CD4-positive, CD25-positive, alpha-beta regulatory T cell (primary cell): ENCODE results near the gene TRMT6. TPM values are rescaled to one million over a fixed set of nuclear protein-coding genes. Genes with fewer than 3 reads are reported as not detected.

Experiments used
- ATAC-seq, 2 donors: fragments of 150-1000 bp; cut with Tn5 transposase; one replicate each; pipeline ENCODE4 v1.10.0; 2021; ENCODE audit warnings: low read depth in 2 of 2, moderate number of reproducible peaks in 2 of 2, moderate library complexity in 1 of 2
- DNase-seq, 3 donors: peaks; one replicate each; pipeline versions ENCODE4 v3.0.0 to v3.0.0-alpha.2; 2012 to 2022; ENCODE audit warnings: mixed read lengths in 1 of 3
- H3K27ac ChIP-seq: one replicate; pipeline ENCODE4 v1.7.0; 2013; ENCODE audit warnings: mild to moderate bottlenecking, low read length; ENCODE audit not compliant: insufficient read depth, poor library complexity, severe bottlenecking
- H3K27me3 ChIP-seq: one replicate; pipeline ENCODE4 v1.7.0; 2013; ENCODE audit warnings: low read length; ENCODE audit not compliant: control insufficient read depth, insufficient read depth
- H3K36me3 ChIP-seq: one replicate; pipeline ENCODE4 v1.7.0; 2013; ENCODE audit warnings: mild to moderate bottlenecking, low read length, moderate library complexity; ENCODE audit not compliant: control insufficient read depth, insufficient read depth
- H3K4me1 ChIP-seq: 2 replicates; pipeline ENCODE4 v1.7.0; 2013; ENCODE audit warnings: mild to moderate bottlenecking, low read length; ENCODE audit not compliant: insufficient read depth, control insufficient read depth, poor library complexity, severe bottlenecking
- H3K4me3 ChIP-seq: one replicate; pipeline ENCODE4 v1.7.0; 2013; ENCODE audit warnings: low read depth, mild to moderate bottlenecking, low read length, moderate library complexity
- H3K9me3 ChIP-seq, 2 experiments: 1 replicate in 1 of 2; 2 replicates in 1 of 2; pipeline ENCODE4 v1.7.0; 2013; ENCODE audit warnings: low read length in 2 of 2, mild to moderate bottlenecking in 1 of 2, moderate library complexity in 1 of 2; ENCODE audit not compliant: control insufficient read depth in 2 of 2
- H3K27ac Mint-ChIP-seq, 3 donors: one replicate each; pipeline ENCODE4 v1.8.0; 2020 to 2022; ENCODE audit warnings: mild to moderate bottlenecking in 3 of 3, mixed read lengths in 3 of 3, moderate library complexity in 2 of 3
- H3K27me3 Mint-ChIP-seq: one replicate; pipeline ENCODE4 v1.8.0; 2022; ENCODE audit warnings: mild to moderate bottlenecking, mixed read lengths
- H3K36me3 Mint-ChIP-seq: one replicate; pipeline ENCODE4 v1.8.0; 2020; ENCODE audit warnings: mixed read lengths
- H3K4me1 Mint-ChIP-seq, 4 donors: one replicate each; pipeline ENCODE4 v1.8.0; 2020 to 2022; ENCODE audit warnings: mixed read lengths in 4 of 4, mild to moderate bottlenecking in 1 of 4
- H3K4me3 Mint-ChIP-seq, 4 donors: one replicate each; pipeline ENCODE4 v1.8.0; 2020 to 2022; ENCODE audit warnings: mild to moderate bottlenecking in 4 of 4, mixed read lengths in 4 of 4, moderate library complexity in 3 of 4
- H3K9me3 Mint-ChIP-seq, 7 donors: one replicate each; pipeline ENCODE4 v1.8.0; 2020 to 2022; ENCODE audit warnings: mixed read lengths in 7 of 7, mild to moderate bottlenecking in 3 of 7, moderate library complexity in 2 of 7
- polyA plus RNA-seq, 4 donors: library from polyadenylated mRNA; unstranded; fragments of 300-500 nt; fragmentation: Illumina TruSeq; gene quantifications; one replicate each; pipeline ENCODE4 v1.2.3, GENCODE V29; 2021
- total RNA-seq: library from RNA; stranded (reverse); gene quantifications from one replicate; pipeline ENCODE4 v1.2.3, GENCODE V29; 2022

TRMT6 gene
- total and polyA plus RNA-seq, 5 donors from 2014 or later = 10.3 to 13.5 (median 11.3) TPM

DNA sequence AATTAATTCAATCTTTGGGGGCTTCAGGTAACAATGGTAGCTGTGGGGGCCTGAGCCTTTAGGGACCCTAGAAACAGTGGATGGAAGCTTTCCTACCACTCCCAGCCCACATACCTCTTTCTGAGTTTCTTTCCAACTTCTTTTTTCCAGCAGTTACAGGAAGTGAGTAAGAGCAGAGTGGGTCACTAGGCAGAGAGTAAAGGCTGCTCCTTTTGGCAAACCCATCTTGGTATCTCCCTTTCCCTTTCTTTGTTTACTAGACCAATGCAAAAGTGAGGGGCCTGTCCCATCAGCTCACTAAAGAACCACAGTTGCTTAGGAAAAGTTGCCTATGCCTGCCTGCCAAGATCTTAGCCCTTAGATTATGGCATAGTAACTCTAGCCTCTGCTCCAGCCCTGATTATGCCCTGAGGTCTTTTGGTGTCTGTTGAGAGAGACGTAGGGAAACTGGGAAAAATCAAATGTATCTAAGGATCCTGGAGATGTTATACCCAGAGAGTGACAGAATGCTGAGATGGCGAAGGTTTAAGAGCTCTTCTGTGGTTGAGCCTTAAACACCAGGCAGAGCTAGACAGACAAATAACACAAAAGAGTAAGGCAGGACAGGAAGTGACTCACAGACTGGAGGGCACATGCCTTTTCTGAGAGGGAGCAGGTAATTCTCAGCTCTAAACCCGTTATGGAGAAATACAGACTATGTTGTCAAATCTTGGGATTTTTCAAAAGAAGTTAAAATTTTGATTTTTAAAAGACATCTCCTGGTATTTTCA is 31.3 kb downstream of the TRMT6 start:
- Histone ChIP-seq H3K4me3 (peak overlapping the region; percentile 42), H3K9me3 (no peaks in the 10 kb centered on the region), H3K27me3 (no peaks in the 10 kb centered on the region), H3K27ac (no peak overlapping the region), H3K4me1 (peaks cover 16% of the 10 kb centered on the region), H3K36me3 (no peaks in the 10 kb centered on the region)
- H3K27ac Mint-ChIP-seq = peak overlapping the region in 2 of 3 donors; percentile 18 to 76
- ATAC-seq (peak; percentile 82 to 85), DNase-seq (peak in 1 of 3 donors; percentile 72)
- no peaks in the 10 kb centered on the region for H3K36me3 Mint-ChIP-seq
- H3K4me1 Mint-ChIP-seq = peaks cover 7 to 24% (median 18%) of the 10 kb centered on the region in 4 donors
- peaks cover 2% of the 10 kb centered on the region for H3K27me3 Mint-ChIP-seq
- peaks cover 0 to 2% (median 0%) of the 10 kb centered on the region in 7 donors for H3K9me3 Mint-ChIP-seq
- H3K4me3 Mint-ChIP-seq = peak overlapping the region in 1 of 4 donors; percentile 14

DNA sequence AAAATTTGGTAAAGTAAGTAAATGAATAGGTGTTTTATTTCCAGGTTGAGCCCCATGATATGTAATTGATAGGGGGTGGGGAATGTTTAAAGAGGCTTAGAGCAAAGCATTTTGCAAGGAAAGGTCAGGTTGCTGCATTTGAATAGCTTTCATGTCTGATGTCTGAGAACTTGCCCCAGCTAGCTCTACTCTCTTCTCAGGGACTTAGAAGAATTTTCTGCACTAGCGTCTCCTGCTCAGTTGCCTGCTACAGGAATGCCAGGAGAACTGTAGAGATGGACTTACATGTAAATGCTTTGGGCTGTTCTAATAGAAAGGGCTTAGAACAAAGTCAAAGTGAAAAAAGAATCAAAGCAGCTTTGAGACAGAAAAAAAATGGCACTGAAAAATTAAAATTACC is 35.5 kb downstream of the TRMT6 start:
- Histone ChIP-seq H3K27ac (no peak overlapping the region), H3K4me3 (no peak overlapping the region), H3K4me1 (peaks cover 22% of the 10 kb centered on the region), H3K9me3 (no peaks in the 10 kb centered on the region), H3K36me3 (no peaks in the 10 kb centered on the region), H3K27me3 (peaks cover 17% of the 10 kb centered on the region)
- DNase-seq (no peak), ATAC-seq (no peak)
- no peaks in the 10 kb centered on the region for H3K36me3 Mint-ChIP-seq
- peaks cover 15 to 27% (median 21%) of the 10 kb centered on the region in 4 donors for H3K4me1 Mint-ChIP-seq
- H3K27me3 Mint-ChIP-seq = peaks cover 37% of the 10 kb centered on the region
- peaks cover 0 to 2% (median 0%) of the 10 kb centered on the region in 7 donors for H3K9me3 Mint-ChIP-seq
- H3K27ac Mint-ChIP-seq = no peak overlapping the region
- H3K4me3 Mint-ChIP-seq = no peak overlapping the region

DNA sequence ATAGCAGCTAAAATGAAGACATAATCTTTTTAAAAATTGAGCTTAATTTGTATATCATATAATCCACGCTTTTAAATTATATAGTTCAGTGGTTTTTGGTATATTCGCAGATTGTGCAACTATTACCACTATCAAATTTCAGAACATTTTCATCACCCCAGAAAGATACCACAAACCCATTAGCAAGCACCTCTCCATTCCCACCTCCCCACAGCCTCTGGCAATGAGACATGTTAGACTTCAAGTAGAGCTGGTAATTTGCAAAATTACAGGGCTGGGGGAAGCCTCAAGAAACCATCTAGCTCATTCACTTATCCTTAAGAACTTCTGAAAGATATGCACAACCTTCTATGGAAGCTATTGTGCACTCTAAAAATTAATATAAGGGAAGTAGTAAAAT is 37.2 kb downstream of the TRMT6 start:
- Mint-ChIP-seq H3K4me1 (peaks cover 8 to 13% (median 10%) of the 10 kb centered on the region in 4 donors), H3K27me3 (peaks cover 54% of the 10 kb centered on the region), H3K9me3 (peaks cover 0 to 2% (median 0%) of the 10 kb centered on the region in 7 donors), H3K36me3 (no peaks in the 10 kb centered on the region), H3K27ac (no peak overlapping the region), H3K4me3 (no peak overlapping the region)
- peaks cover 19% of the 10 kb centered on the region for H3K27me3 ChIP-seq
- ATAC-seq (no peak), DNase-seq (no peak)
- H3K27ac ChIP-seq = no peak overlapping the region
- no peak overlapping the region for H3K4me3 ChIP-seq
- H3K4me1 ChIP-seq = peaks cover 9% of the 10 kb centered on the region
- H3K9me3 ChIP-seq = no peaks in the 10 kb centered on the region
- no peaks in the 10 kb centered on the region for H3K36me3 ChIP-seq

DNA sequence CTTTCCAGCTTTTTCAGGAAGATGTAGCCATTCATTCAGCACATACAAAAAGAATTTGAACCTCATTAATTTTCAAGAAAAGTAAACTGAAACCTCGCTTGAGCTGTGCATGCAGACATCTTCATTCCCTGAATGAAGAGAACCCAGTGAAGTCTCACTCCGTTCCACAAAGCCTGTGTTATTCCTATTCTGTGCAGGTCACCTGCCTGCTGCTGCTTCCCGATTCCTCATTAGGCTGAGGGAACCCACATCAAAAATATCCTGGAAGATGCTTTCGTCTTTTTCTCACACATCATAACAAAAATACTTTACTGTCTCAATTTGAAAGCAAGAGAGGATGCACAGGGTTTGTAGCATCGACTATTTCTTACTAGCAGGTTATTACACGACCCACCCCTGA is 40.1 kb downstream of the TRMT6 start:
- H3K36me3 Mint-ChIP-seq = no peaks in the 10 kb centered on the region
- Histone ChIP-seq H3K4me1 (peaks cover 9% of the 10 kb centered on the region), H3K27ac (no peak overlapping the region), H3K9me3 (no peaks in the 10 kb centered on the region), H3K36me3 (no peaks in the 10 kb centered on the region), H3K27me3 (peaks cover 25% of the 10 kb centered on the region), H3K4me3 (no peak overlapping the region)
- ATAC-seq (no peak), DNase-seq (no peak)
- H3K4me3 Mint-ChIP-seq = peak overlapping the region in 2 of 4 donors; percentile 12 to 24
- no peak overlapping the region for H3K27ac Mint-ChIP-seq
- H3K27me3 Mint-ChIP-seq = peaks cover 69% of the 10 kb centered on the region
- peaks cover 0 to 2% (median 0%) of the 10 kb centered on the region in 7 donors for H3K9me3 Mint-ChIP-seq
- peaks cover 8 to 13% (median 10%) of the 10 kb centered on the region in 4 donors for H3K4me1 Mint-ChIP-seq

DNA sequence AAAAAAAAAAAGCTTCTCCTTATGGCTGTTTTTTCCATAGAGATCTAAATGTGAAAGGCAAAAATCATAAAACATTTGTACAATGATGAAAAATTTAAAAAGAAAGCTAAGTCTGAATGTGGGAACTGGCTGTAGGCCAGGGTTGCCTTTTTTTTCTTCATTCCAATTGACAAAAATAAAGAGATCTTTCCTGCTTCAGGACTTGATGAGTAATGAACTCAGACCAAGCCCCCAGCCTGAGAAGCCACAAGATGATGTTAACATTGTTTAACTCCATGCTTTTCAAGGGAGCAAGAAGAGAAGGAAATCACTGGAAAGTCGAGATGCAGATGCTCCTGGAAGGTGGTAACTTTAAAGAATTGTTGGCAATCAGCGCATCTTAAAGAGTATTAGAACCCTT is 41.4 kb downstream of the TRMT6 start:
- Mint-ChIP-seq H3K9me3 (peaks cover 0 to 2% (median 0%) of the 10 kb centered on the region in 7 donors), H3K27me3 (peaks cover 70% of the 10 kb centered on the region)
- H3K4me1 ChIP-seq = peaks cover 9% of the 10 kb centered on the region

DNA sequence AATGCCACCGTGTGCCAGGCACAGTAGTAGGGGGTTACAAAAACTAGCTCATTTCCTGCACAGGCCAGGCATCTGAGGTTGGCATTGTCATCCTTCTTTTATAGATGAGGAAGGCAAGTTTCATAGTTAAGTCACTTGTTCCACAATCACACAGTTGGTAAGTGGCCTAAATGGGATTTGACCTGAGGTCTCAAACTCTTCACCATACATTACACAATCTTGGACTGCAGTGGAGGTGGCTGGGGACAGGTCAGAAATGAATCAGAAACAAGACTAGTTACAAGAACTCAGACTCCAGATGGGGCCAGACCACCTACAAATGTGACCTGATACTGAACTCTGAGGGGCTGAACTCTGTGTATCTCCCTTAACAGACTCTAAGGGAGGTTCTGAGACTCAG is 49.4 kb downstream of the TRMT6 start:
- peaks cover 29% of the 10 kb centered on the region for H3K27me3 Mint-ChIP-seq
- ATAC-seq (no peak), DNase-seq (no peak)
- H3K4me3 Mint-ChIP-seq = no peak overlapping the region
- peaks cover 0 to 5% (median 0%) of the 10 kb centered on the region in 7 donors for H3K9me3 Mint-ChIP-seq
- H3K4me1 Mint-ChIP-seq = no peaks in the 10 kb centered on the region
- H3K9me3 ChIP-seq = peaks cover 0 to 3% of the 10 kb centered on the region in 2 experiments
- H3K4me3 ChIP-seq = no peak overlapping the region
- no peak overlapping the region for H3K27ac ChIP-seq
- H3K27ac Mint-ChIP-seq = no peak overlapping the region
- H3K36me3 Mint-ChIP-seq = no peaks in the 10 kb centered on the region
- peaks cover 22% of the 10 kb centered on the region for H3K27me3 ChIP-seq
- H3K4me1 ChIP-seq = no peaks in the 10 kb centered on the region
- H3K36me3 ChIP-seq = no peaks in the 10 kb centered on the region

More for the DNA sequence above, 41.4 kb downstream of the TRMT6 start:
- Histone ChIP-seq H3K9me3 (no peaks in the 10 kb centered on the region), H3K27ac (no peak overlapping the region), H3K36me3 (no peaks in the 10 kb centered on the region), H3K27me3 (peaks cover 30% of the 10 kb centered on the region), H3K4me3 (no peak overlapping the region)
- ATAC-seq (no peak), DNase-seq (no peak)
- Mint-ChIP-seq H3K27ac (no peak overlapping the region), H3K4me3 (no peak overlapping the region), H3K36me3 (no peaks in the 10 kb centered on the region), H3K4me1 (peaks cover 8 to 13% (median 10%) of the 10 kb centered on the region in 4 donors)

DNA sequence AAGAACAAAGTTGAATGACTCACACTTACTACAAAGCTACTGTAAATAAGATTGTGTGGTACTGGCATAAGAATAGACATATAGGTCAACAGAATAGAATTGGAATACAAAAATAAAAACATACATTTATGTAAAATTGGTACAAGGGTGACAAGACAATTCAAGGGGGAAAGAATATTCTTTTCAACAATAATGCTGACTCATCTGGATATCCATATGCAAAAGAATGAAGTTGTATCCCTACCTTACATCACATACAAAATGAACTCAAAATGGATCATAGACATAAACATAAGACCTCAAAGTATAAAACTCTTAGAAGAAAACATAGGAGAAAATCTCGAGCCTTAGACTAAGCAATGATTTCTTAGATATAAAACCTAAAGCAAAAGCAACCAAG is 50.9 kb downstream of the TRMT6 start:
- peaks cover 0 to 3% of the 10 kb centered on the region in 2 experiments for H3K9me3 ChIP-seq
- H3K4me1 Mint-ChIP-seq = no peaks in the 10 kb centered on the region

DNA sequence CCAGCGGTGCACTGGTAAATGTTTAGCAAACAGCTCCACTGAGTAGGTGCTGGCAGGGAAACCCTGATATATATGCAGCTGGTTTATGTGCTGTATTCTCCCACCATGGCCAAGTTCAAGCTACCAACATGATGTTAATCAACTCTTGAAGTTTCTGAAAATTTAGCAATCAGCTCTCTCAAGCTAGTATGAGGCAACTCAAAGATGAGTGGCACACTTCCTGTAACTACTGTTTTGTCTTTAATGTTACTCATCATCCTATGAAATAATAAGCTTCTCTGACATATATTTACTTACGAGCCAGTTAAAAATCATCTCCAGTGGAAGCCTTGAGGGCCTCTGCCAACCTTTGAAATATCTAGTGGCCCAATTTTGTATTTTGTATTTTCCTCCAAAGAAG is 54.7 kb downstream of the TRMT6 start:
- no peak overlapping the region for H3K27ac ChIP-seq
- Mint-ChIP-seq H3K9me3 (peaks cover 0 to 5% (median 0%) of the 10 kb centered on the region in 7 donors), H3K27me3 (peaks cover 13% of the 10 kb centered on the region), H3K4me3 (no peak overlapping the region), H3K4me1 (no peaks in the 10 kb centered on the region), H3K27ac (no peak overlapping the region), H3K36me3 (no peaks in the 10 kb centered on the region)
- no peaks in the 10 kb centered on the region for H3K36me3 ChIP-seq
- no peaks in the 10 kb centered on the region for H3K4me1 ChIP-seq
- DNase-seq (no peak), ATAC-seq (no peak)
- H3K9me3 ChIP-seq = peaks cover 0 to 3% of the 10 kb centered on the region in 2 experiments
- no peak overlapping the region for H3K4me3 ChIP-seq
- peaks cover 16% of the 10 kb centered on the region for H3K27me3 ChIP-seq

More for the DNA sequence above, 50.9 kb downstream of the TRMT6 start:
- H3K27me3 ChIP-seq = peaks cover 17% of the 10 kb centered on the region
- peaks cover 0 to 5% (median 0%) of the 10 kb centered on the region in 7 donors for H3K9me3 Mint-ChIP-seq
- H3K4me1 ChIP-seq = no peaks in the 10 kb centered on the region
- H3K27me3 Mint-ChIP-seq = peaks cover 24% of the 10 kb centered on the region
- H3K36me3 Mint-ChIP-seq = no peaks in the 10 kb centered on the region
- no peaks in the 10 kb centered on the region for H3K36me3 ChIP-seq
- ATAC-seq (no peak), DNase-seq (no peak)
- no peak overlapping the region for H3K27ac ChIP-seq
- H3K27ac Mint-ChIP-seq = no peak overlapping the region
- no peak overlapping the region for H3K4me3 ChIP-seq
- H3K4me3 Mint-ChIP-seq = no peak overlapping the region
